Neural crest cell (in vitro differentiated cells): ENCODE results near the gene PCCA. TPM values are rescaled to one million over a fixed set of nuclear protein-coding genes. Genes with fewer than 3 reads are reported as not detected.
"Not testable (repeated sequence)": the region's sequence is repeated elsewhere in the genome, so short reads cannot be mapped to it uniquely, and the experiment has no call there.

Experiments used
- DNase-seq: peaks from one replicate; pipeline ENCODE4 v3.0.0; 2021; ENCODE audit warnings: low read depth, mixed read lengths, low spot score
- H3K27ac Mint-ChIP-seq: one replicate; pipeline ENCODE4 v1.8.0; 2021; ENCODE audit warnings: mild to moderate bottlenecking, mixed read lengths; ENCODE audit not compliant: unreplicated experiment
- H3K27me3 Mint-ChIP-seq: 2 replicates; pipeline ENCODE4 v1.8.0; 2021; ENCODE audit warnings: low read depth, mild to moderate bottlenecking, mixed read lengths
- H3K36me3 Mint-ChIP-seq: 2 replicates; pipeline ENCODE4 v1.8.0; 2021; ENCODE audit warnings: low read depth, mild to moderate bottlenecking, mixed read lengths
- H3K4me1 Mint-ChIP-seq: 2 replicates; pipeline ENCODE4 v1.8.0; 2021; ENCODE audit warnings: mixed read lengths
- H3K4me3 Mint-ChIP-seq: one replicate; pipeline ENCODE4 v1.8.0; 2021; ENCODE audit warnings: mild to moderate bottlenecking, mixed read lengths
- H3K9me3 Mint-ChIP-seq: 2 replicates; pipeline ENCODE4 v1.8.0; 2021; ENCODE audit warnings: mixed read lengths
- CTCF ChIP-seq: fragments of 200-600 bp; sonication (generic); conservative IDR thresholded peaks from 2 replicates; pipeline ENCODE4 v1.5.0; 2021; ENCODE audit warnings: antibody characterized with exemption, mild to moderate bottlenecking
- total RNA-seq: library from RNA; stranded (reverse); gene quantifications from 2 replicates; pipeline ENCODE4 v1.2.1, GENCODE V29; 2021

The PCCA gene
- total RNA-seq, 1 donor from 2014 or later = 40.6 TPM

DNA sequence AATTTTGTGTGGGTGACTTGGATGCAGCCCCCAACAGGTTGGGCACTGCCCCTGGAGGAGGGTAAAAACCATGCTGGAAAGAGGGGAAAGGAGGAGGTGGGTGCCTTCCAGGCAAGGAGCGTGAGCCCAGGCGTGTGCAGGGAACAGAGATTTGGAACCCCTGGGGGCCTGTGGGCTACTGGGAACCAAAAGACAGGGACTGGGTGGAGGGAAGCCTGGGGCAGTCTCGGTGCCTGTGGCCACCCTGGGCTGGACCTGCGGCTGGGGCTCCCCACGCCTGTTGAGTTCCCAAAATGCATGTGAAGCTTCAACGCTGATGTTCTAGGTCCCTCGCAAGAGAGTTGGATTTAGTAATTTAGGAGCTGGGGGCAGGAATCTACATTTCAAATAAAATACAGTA is 474.9 kb downstream of the PCCA start:
- no peak for TF ChIP-seq CTCF

DNA sequence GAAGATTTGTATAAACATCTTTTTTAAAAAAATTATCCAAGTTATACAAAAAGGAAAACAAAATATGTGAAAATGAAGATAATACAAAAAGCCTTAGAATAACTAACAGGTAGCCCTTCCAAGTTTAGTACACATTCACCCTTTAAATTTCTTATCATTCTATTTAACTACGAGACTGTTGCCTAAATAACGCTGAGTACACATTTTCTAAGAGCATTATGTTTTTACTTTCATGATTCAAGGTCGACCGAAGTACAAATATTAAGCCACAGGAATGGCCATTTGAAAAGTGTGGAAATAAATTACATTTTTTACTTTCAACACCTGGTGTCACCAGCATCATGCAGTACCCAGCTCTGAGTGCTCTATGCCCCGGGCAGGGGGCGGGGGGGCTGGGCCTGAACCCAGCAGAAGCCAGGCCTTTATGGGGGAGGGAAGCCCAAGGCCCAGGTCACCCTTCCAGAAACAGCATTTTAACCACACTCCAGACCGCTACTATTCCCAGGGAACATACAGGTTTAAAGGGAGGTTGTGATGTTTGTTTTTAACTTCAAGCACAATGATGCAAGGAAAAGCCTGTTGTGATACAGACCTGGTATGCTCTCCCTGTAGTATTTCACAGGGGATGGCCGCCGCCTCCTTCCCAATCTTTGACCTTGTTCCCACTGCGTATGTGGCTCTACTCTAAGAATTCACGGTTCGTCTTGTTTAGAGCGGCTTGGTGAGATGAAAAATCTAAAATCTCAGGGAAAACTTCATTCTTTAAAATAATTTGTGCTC is 475.7 kb downstream of the PCCA start:
- H3K27ac Mint-ChIP-seq = no peak overlapping the region
- no peaks in the 10 kb centered on the region for H3K27me3 Mint-ChIP-seq
- peaks cover 9% of the 10 kb centered on the region for H3K4me1 Mint-ChIP-seq
- no peak for TF ChIP-seq CTCF
- H3K9me3 Mint-ChIP-seq = peaks cover 7% of the 10 kb centered on the region
- no peak overlapping the region for H3K4me3 Mint-ChIP-seq
- DNase-seq = no peak
- H3K36me3 Mint-ChIP-seq = peaks cover 2% of the 10 kb centered on the region

More for the DNA sequence above, 474.9 kb downstream of the PCCA start:
- H3K27ac Mint-ChIP-seq = no peak overlapping the region
- DNase-seq = no peak
- H3K9me3 Mint-ChIP-seq = peaks cover 5% of the 10 kb centered on the region
- H3K36me3 Mint-ChIP-seq = peaks cover 2% of the 10 kb centered on the region
- H3K27me3 Mint-ChIP-seq = no peaks in the 10 kb centered on the region
- H3K4me3 Mint-ChIP-seq = no peak overlapping the region
- H3K4me1 Mint-ChIP-seq = peaks cover 9% of the 10 kb centered on the region

DNA sequence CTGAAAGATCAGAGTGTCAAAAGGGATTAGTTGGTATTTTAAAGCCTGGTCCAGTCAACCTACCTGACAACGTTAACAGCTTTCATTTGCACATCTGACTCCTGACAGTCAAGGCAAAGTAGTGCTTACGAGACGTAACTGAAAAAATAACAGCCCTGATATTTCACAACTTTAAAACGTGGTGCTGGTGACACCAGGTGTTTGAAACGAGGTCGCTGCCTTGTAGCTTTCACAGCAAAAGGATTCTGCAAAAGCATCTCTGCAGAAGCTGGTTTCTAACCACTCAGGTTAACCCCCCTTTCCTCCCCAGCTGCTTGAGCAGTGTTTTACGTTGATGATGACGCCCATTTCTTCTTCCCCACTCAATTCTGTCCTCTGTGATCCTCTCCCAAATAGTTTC is 476.4 kb downstream of the PCCA start:
- no peak overlapping the region for H3K27ac Mint-ChIP-seq
- H3K4me1 Mint-ChIP-seq = peaks cover 3% of the 10 kb centered on the region
- peaks cover 8% of the 10 kb centered on the region for H3K9me3 Mint-ChIP-seq
- H3K36me3 Mint-ChIP-seq = peaks cover 2% of the 10 kb centered on the region
- DNase-seq = no peak
- H3K27me3 Mint-ChIP-seq = no peaks in the 10 kb centered on the region
- no peak for TF ChIP-seq CTCF
- no peak overlapping the region for H3K4me3 Mint-ChIP-seq

- no peaks in the 10 kb centered on the region for H3K4me1 Mint-ChIP-seq
- H3K4me3 Mint-ChIP-seq = no peak overlapping the region
- no peak for DNase-seq
- TF ChIP-seq CTCF = no peak
- H3K36me3 Mint-ChIP-seq = peaks cover 2% of the 10 kb centered on the region
- H3K27me3 Mint-ChIP-seq = no peaks in the 10 kb centered on the region
- H3K9me3 Mint-ChIP-seq = peaks cover 8% of the 10 kb centered on the region
- no peak overlapping the region for H3K27ac Mint-ChIP-seq
These were observed 477.6 kb downstream of the PCCA start for GRCh38 chr13:100566543-100566942.

- Mint-ChIP-seq H3K4me1 (no peaks in the 10 kb centered on the region), H3K27me3 (no peaks in the 10 kb centered on the region), H3K27ac (no peak overlapping the region), H3K36me3 (peaks cover under 1% of the 10 kb centered on the region), H3K4me3 (no peak overlapping the region), H3K9me3 (peaks cover 5% of the 10 kb centered on the region)
- peak; percentile 78 for TF ChIP-seq CTCF
- DNase-seq = peak; percentile 69
These were observed 484.2 kb downstream of the PCCA start for GRCh38 chr13:100573121-100573520.

DNA sequence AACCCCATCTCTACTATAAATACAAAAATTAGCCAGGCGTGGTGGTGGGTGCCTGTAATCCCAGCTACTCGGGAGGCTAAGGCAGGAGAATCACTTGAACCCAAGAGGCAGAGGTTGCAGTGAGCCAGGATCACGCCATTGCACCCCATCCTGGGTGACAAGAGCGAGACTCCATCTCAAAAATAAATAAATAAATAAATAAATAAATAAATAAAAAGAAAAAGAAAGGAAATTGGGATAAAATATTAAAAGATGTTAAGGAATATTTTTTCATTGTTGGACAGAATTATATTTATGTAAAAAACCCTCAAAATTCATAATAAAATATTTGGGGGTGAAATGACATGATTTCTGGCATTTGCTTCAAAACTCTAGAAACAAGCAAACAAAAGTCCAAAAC is 488.3 kb downstream of the PCCA start:
- peaks cover 14% of the 10 kb centered on the region for H3K36me3 Mint-ChIP-seq
- H3K27me3 Mint-ChIP-seq, H3K27ac Mint-ChIP-seq, H3K4me3 Mint-ChIP-seq, H3K9me3 Mint-ChIP-seq, H3K4me1 Mint-ChIP-seq, DNase-seq: not testable (repeated sequence)
